Nephron progenitor cell (in vitro differentiated cells): Measurements from ENCODE around the gene ADGRG2.

ENCODE experiments used
- DNase-seq: peaks from one replicate; pipeline ENCODE4 v3.0.0; 2021
- H3K27ac Mint-ChIP-seq: 2 replicates; pipeline ENCODE4 v1.8.0; 2021; ENCODE audit warnings: mild to moderate bottlenecking, moderate library complexity, mixed read lengths
- H3K27me3 Mint-ChIP-seq: 2 replicates; pipeline ENCODE4 v1.8.0; 2021; ENCODE audit warnings: mild to moderate bottlenecking, low read depth, mixed read lengths; ENCODE audit not compliant: poor library complexity
- H3K36me3 Mint-ChIP-seq: 2 replicates; pipeline ENCODE4 v1.8.0; 2021; ENCODE audit warnings: low read depth, mixed read lengths
- H3K4me1 Mint-ChIP-seq: 2 replicates; pipeline ENCODE4 v1.8.0; 2021; ENCODE audit warnings: mixed read lengths
- H3K4me3 Mint-ChIP-seq: 2 replicates; pipeline ENCODE4 v1.8.0; 2021; ENCODE audit warnings: mild to moderate bottlenecking, moderate library complexity, mixed read lengths
- H3K9me3 Mint-ChIP-seq: 2 replicates; pipeline ENCODE4 v1.8.0; 2021; ENCODE audit warnings: mild to moderate bottlenecking, moderate library complexity, mixed read lengths
- CTCF ChIP-seq: fragments of 200-600 bp; sonication (generic); IDR thresholded peaks from 2 replicates; pipeline ENCODE4 v1.5.0; 2021; ENCODE audit warnings: antibody characterized with exemption

Gene ADGRG2

GRCh38 chrX:18966624-18967023 is 155.6 kb downstream of the ADGRG2 start:
- Mint-ChIP-seq H3K27ac (no peak overlapping the region), H3K27me3 (no peaks in the 10 kb centered on the region), H3K36me3 (peaks cover 9% of the 10 kb centered on the region), H3K4me1 (peaks cover 26% of the 10 kb centered on the region), H3K4me3 (no peak overlapping the region), H3K9me3 (peaks cover 55% of the 10 kb centered on the region)
- DNase-seq = no peak
- no peak for TF ChIP-seq CTCF

GRCh38 chrX:18964901-18965300 is 157.4 kb downstream of the ADGRG2 start:
- H3K27me3 Mint-ChIP-seq = no peaks in the 10 kb centered on the region
- H3K4me1 Mint-ChIP-seq = peaks cover 28% of the 10 kb centered on the region
- H3K36me3 Mint-ChIP-seq = peaks cover 5% of the 10 kb centered on the region
- DNase-seq = no peak
- H3K4me3 Mint-ChIP-seq = no peak overlapping the region
- H3K27ac Mint-ChIP-seq = no peak overlapping the region
- TF ChIP-seq CTCF = no peak
- H3K9me3 Mint-ChIP-seq = peaks cover 57% of the 10 kb centered on the region

GRCh38 chrX:18964026-18964425 is 158.2 kb downstream of the ADGRG2 start:
- TF ChIP-seq CTCF = no peak
- Mint-ChIP-seq H3K4me3 (no peak overlapping the region), H3K27me3 (no peaks in the 10 kb centered on the region), H3K4me1 (peaks cover 28% of the 10 kb centered on the region), H3K36me3 (peaks cover 5% of the 10 kb centered on the region), H3K27ac (peak overlapping the region; percentile 12), H3K9me3 (peaks cover 59% of the 10 kb centered on the region)
- DNase-seq = no peak

- Mint-ChIP-seq H3K4me1 (peaks cover 28% of the 10 kb centered on the region), H3K9me3 (peaks cover 58% of the 10 kb centered on the region), H3K27ac (peak overlapping the region; percentile 17), H3K27me3 (no peaks in the 10 kb centered on the region), H3K36me3 (peaks cover 5% of the 10 kb centered on the region), H3K4me3 (no peak overlapping the region)
- DNase-seq = no peak
- TF ChIP-seq CTCF = no peak
Observed at GRCh38 chrX:18962329-18962728, 159.9 kb downstream of the ADGRG2 start.

- Mint-ChIP-seq H3K27ac (no peak overlapping the region), H3K9me3 (peaks cover 52% of the 10 kb centered on the region), H3K4me1 (peaks cover 28% of the 10 kb centered on the region), H3K36me3 (peaks cover 5% of the 10 kb centered on the region), H3K4me3 (no peak overlapping the region), H3K27me3 (no peaks in the 10 kb centered on the region)
- no peak for DNase-seq
- TF ChIP-seq CTCF = no peak
Observed at GRCh38 chrX:18961686-18962085, 160.6 kb downstream of the ADGRG2 start.

GRCh38 chrX:18956303-18957032 is 165.8 kb downstream of the ADGRG2 start:
- no peak overlapping the region for H3K27ac Mint-ChIP-seq
- H3K4me1 Mint-ChIP-seq = peaks cover under 1% of the 10 kb centered on the region
- no peak for DNase-seq
- peaks cover 36% of the 10 kb centered on the region for H3K9me3 Mint-ChIP-seq
- H3K27me3 Mint-ChIP-seq = no peaks in the 10 kb centered on the region
- no peak overlapping the region for H3K4me3 Mint-ChIP-seq
- peaks cover 7% of the 10 kb centered on the region for H3K36me3 Mint-ChIP-seq
- no peak for TF ChIP-seq CTCF
